Kidney (tissue), 14 donors: ENCODE data around the gene SERPINE1. TPM values are rescaled to one million over a fixed set of nuclear protein-coding genes. Genes with fewer than 3 reads are reported as not detected.

Experiments used
- DNase-seq, 5 donors: peaks; one replicate each; pipeline ENCODE4 v3.0.0-alpha.2; 2013 to 2020
- FAIRE-seq: peaks from 2 replicates; lab custom pipeline; 2012; peaks lifted over from hg19 to GRCh38; lab: Jason Lieb, UNC
- H3K27ac ChIP-seq, 2 donors: one replicate each; pipeline ENCODE4 v1.7.0; 2013; ENCODE audit warnings: low read depth in 2 of 2, low read length in 2 of 2, inconsistent platforms in 1 of 2
- H3K27me3 ChIP-seq: one replicate; pipeline ENCODE4 v1.7.1; 2013; ENCODE audit warnings: low read length, inconsistent platforms; ENCODE audit not compliant: control insufficient read depth, insufficient read depth
- H3K36me3 ChIP-seq, 3 donors: one replicate each; pipeline versions ENCODE4 v1.7.0 to v1.7.1; 2013; ENCODE audit warnings: low read length in 3 of 3, control low read depth in 1 of 3, inconsistent platforms in 1 of 3; ENCODE audit not compliant: insufficient read depth in 3 of 3, control insufficient read depth in 2 of 3
- H3K4me1 ChIP-seq, 3 donors: one replicate each; pipeline versions ENCODE4 v1.7.0 to v1.7.1; 2013; ENCODE audit warnings: low read length in 3 of 3, inconsistent platforms in 1 of 3, low read depth in 1 of 3; ENCODE audit not compliant: control insufficient read depth in 2 of 3, insufficient read depth in 2 of 3
- H3K4me3 ChIP-seq, 3 donors: one replicate each; pipeline versions ENCODE4 v1.7.0 to v1.8.1; 2013; ENCODE audit warnings: low read length in 3 of 3, control low read depth in 1 of 3, inconsistent platforms in 1 of 3
- H3K9ac ChIP-seq, 3 donors: one replicate each; pipeline versions ENCODE4 v1.7.0 to v1.7.1; 2013; ENCODE audit warnings: low read length in 3 of 3, control low read depth in 1 of 3, inconsistent platforms in 1 of 3
- H3K9me3 ChIP-seq, 3 donors: one replicate each; pipeline versions ENCODE4 v1.7.0 to v1.7.1; 2013; ENCODE audit warnings: low read length in 3 of 3, control low read depth in 1 of 3, inconsistent platforms in 1 of 3; ENCODE audit not compliant: control insufficient read depth in 2 of 3, insufficient read depth in 1 of 3
- intact Hi-C: fragments of 100-400 bp; cut with DNase I; formaldehyde crosslinking; loops from one replicate; pipeline ENCODE4 v1.11.1; 2022
- polyA plus RNA-seq: library from polyadenylated mRNA; stranded (reverse); fragments of 350-450 nt; fragmentation: Illumina TruSeq; extraction: RNeasy Lipid Tissue Mini Kit (QIAGEN cat#74804); gene quantifications from one replicate; pipeline ENCODE4 v1.2.3, GENCODE V29; 2014; ENCODE audit warnings: low read depth, low replicate concordance; ENCODE audit not compliant: insufficient read depth
- total RNA-seq: library from RNA; stranded (reverse); fragmentation: NEBNext Ultra II Directional; extraction: Animal tissue kit (Norgen Biotek cat#: 25700); gene quantifications from one replicate; pipeline ENCODE4 v1.2.1, GENCODE V29; 2021
- TF ChIP-seq, protein P1 (sequence below): IDR thresholded peaks from 3 replicates; pipeline ENCODE4 v1.5.1; 2012; ENCODE audit warnings: mild to moderate bottlenecking, moderate library complexity, borderline replicate concordance; ENCODE audit not compliant: insufficient read depth; ENCODE audit errors: extremely low read depth
- donor health status: control.
- donor health status: control.
- donor health status: control.
- donor health status: control.
- donor health status: control.
- donor health status: DM: yes; HTN: yes; CAD: no.
- donor health status: Normal renal cell carcinoma (clear cell type).

Gene SERPINE1
- total and polyA plus RNA-seq, 2 donors from 2014 or later = 3.5 to 9.9 TPM

GRCh38 chr7:101093906-101094305, 33.0 kb upstream of the SERPINE1 start:
- Histone ChIP-seq H3K4me1 (no peaks in the 10 kb centered on the region), H3K27ac (no peak overlapping the region), H3K9me3 (no peaks in the 10 kb centered on the region), H3K36me3 (no peaks in the 10 kb centered on the region), H3K27me3 (no peaks in the 10 kb centered on the region), H3K4me3 (no peak overlapping the region), H3K9ac (no peak overlapping the region)
- TF ChIP-seq, protein P1, sequence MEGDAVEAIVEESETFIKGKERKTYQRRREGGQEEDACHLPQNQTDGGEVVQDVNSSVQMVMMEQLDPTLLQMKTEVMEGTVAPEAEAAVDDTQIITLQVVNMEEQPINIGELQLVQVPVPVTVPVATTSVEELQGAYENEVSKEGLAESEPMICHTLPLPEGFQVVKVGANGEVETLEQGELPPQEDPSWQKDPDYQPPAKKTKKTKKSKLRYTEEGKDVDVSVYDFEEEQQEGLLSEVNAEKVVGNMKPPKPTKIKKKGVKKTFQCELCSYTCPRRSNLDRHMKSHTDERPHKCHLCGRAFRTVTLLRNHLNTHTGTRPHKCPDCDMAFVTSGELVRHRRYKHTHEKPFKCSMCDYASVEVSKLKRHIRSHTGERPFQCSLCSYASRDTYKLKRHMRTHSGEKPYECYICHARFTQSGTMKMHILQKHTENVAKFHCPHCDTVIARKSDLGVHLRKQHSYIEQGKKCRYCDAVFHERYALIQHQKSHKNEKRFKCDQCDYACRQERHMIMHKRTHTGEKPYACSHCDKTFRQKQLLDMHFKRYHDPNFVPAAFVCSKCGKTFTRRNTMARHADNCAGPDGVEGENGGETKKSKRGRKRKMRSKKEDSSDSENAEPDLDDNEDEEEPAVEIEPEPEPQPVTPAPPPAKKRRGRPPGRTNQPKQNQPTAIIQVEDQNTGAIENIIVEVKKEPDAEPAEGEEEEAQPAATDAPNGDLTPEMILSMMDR = no peak
- FAIRE-seq (no peak), DNase-seq (no peak)
- intact Hi-C loops = no loop called here

DNA sequence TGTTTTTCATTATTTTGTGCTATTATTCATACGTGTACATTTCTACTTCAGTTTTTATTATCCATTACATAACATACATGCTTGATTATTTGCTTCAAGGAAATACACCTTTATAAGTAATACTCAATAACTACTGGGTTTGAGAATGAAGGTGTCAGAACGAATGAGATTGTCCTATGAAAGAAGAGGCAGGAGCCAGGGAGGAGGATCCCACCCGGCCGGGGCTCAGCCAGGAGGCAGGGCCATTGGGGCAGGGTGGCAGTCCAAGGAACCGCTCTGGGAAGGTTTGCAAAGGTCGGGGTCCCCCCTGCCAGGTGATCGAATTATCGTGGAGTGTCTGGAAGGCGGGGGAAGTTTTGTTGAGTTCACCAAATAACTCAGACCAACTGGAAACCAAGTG, 32.5 kb upstream of the SERPINE1 start:
- TF ChIP-seq, protein P1 = no peak

DNA sequence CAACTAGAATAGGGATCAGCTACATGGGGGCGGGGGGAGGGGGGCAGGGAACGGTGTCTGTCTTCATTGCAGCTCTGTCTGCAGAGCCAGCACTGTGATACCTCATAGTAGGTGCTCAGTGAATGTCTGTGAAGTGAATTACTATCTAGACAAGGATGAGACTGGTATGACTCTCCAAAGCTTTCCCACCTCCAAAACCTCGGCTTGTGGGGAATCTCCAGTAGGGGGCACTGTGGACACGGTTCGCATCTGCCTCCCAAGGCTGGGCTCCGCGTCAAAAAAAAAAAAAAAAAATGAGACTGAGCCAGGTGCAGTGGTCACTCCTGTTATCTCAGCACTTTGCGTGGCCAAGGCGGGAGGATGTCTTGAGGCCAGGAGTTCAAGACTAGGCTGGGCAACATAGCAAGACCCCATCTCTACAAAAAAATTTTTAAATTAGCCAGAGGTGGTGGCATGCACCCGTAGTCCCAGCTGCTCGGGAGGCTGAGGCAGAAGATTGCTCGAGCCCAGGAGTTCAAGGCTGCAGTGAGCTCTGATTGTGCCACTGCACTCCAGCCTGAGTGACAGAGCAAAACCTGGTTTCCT, 32.0 kb upstream of the SERPINE1 start:
- intact Hi-C loops = no loop called here
- H3K4me3 ChIP-seq = no peak overlapping the region
- no peaks in the 10 kb centered on the region for H3K27me3 ChIP-seq
- FAIRE-seq (no peak), DNase-seq (peak in 2 of 5 donors; percentile 22 to 49)
- TF ChIP-seq, protein P1 = peak; percentile 38
- H3K27ac ChIP-seq = no peak overlapping the region
- no peaks in the 10 kb centered on the region for H3K9me3 ChIP-seq
- no peak overlapping the region for H3K9ac ChIP-seq
- H3K4me1 ChIP-seq = no peaks in the 10 kb centered on the region
- H3K36me3 ChIP-seq = no peaks in the 10 kb centered on the region

More for the DNA sequence above, 32.5 kb upstream of the SERPINE1 start:
- intact Hi-C loops = no loop called here
- Histone ChIP-seq H3K36me3 (no peaks in the 10 kb centered on the region), H3K4me1 (no peaks in the 10 kb centered on the region), H3K27ac (no peak overlapping the region), H3K9me3 (no peaks in the 10 kb centered on the region), H3K9ac (no peak overlapping the region), H3K27me3 (no peaks in the 10 kb centered on the region), H3K4me3 (no peak overlapping the region)
- FAIRE-seq (no peak), DNase-seq (no peak)
